Cerebellar nuclear complex (tissue), 1 donor: ENCODE results near the gene SLC12A9.

Experiments used
- DNase-seq, 2 experiments: peaks; one replicate each; lab custom pipeline; 2025; lab: John Stamatoyannopoulos, UW

SLC12A9 gene

GRCh38 chr7:100861616-100861985 is 9.1 kb downstream of the SLC12A9 start:
- no peak for DNase-seq

DNA sequence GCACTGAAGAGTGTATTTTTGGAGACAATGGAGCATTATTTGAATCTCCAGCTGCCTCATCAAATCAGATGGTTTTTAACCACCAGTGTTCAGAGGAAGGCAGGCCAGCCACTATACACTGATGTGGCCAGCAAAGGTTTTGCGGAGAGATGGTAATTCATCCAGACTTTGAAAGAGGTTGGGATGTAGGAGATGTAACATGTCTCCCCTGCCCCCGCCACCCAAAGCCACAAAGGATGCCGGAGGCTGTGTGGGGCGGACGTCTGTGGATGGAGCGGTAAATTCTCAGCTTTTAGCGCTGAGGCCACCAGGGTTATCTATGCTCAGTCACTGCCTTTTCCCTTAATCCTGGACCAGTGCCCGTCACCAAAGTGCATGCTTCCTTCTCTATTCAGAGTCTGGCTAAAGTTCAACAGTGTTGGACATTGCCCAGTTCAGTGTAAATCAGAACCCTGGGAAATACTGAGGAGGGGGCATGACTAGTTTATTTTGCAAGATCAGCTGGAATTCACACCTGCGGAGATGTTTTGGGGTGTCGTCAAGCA is 11.0 kb downstream of the SLC12A9 start:
- DNase-seq: no peak

- DNase-seq: no peak
Observed at GRCh38 chr7:100864263-100864845, 11.8 kb downstream of the SLC12A9 start.

DNA sequence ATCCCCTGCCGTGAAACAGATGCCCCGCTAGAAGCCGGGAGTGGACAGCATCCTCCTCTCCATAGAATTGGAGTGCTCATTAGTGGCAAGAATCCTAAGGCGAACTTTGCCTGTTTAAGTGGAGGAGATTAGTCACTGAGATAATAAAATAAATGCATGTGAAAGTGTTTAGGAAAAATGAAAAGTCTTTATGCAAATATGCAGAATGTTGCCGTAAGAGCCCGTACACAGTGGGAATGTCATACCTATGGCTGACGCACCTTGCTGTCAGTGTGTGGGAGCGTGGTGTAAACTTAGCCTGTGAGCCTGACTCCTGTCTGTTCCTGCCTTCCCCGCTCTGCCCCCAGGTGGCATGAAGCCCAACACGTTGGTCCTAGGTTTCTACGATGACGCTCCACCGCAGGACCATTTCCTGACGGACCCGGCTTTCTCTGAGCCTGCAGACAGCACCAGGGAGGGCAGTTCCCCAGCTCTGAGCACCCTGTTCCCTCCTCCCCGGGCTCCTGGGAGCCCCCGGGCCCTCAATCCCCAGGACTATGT is 12.9 kb downstream of the SLC12A9 start:
- DNase-seq: peak in 1 of 2 experiments; percentile 26

- DNase-seq: peak in 1 of 2 experiments; percentile 41
Observed at GRCh38 chr7:100865938-100866728, 13.6 kb downstream of the SLC12A9 start.

GRCh38 chr7:100866729-100867039 is 14.2 kb downstream of the SLC12A9 start:
- DNase-seq: no peak

DNA sequence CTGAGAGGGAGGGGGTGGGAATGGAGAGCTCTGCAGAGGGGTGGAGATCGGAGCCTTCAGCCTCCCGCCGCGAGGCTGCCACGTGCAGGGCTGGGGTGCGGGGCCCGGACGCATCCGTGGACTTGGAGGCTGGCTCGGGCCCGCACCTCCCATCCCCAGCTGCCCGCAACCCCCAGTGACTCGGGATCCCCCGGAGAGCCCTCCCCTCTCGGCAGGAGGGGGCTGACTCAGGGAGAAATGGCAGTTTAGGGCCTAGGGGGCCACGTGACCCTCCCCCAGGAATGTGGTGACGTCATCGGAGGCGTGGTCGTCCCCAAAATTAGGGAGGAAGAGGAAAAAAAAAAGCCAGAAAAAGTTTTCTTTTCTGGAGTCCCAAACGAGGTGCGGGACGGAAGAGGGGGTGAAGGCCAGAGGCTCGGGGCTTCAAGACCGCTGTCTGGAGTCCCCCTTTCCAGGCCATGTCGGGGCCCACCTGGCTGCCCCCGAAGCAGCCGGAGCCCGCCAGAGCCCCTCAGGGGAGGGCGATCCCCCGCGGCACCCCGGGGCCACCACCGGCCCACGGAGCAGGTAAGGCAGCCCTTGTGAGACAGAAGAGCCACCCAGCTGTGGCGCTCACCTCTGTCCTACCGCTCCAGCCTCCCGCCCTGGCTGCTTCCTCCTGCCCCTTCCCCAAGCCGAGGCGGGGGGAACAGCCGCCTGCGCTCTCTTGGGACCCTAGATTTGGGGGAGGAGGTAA is 14.7 kb downstream of the SLC12A9 start, which contains the start of gene TRIP6:
Gene TRIP6 (plus strand): TSS at position 348 of the 736 bp plus-strand sequence. CDS start 111 bp downstream, at position 459.
- DNase-seq: no peak

DNA sequence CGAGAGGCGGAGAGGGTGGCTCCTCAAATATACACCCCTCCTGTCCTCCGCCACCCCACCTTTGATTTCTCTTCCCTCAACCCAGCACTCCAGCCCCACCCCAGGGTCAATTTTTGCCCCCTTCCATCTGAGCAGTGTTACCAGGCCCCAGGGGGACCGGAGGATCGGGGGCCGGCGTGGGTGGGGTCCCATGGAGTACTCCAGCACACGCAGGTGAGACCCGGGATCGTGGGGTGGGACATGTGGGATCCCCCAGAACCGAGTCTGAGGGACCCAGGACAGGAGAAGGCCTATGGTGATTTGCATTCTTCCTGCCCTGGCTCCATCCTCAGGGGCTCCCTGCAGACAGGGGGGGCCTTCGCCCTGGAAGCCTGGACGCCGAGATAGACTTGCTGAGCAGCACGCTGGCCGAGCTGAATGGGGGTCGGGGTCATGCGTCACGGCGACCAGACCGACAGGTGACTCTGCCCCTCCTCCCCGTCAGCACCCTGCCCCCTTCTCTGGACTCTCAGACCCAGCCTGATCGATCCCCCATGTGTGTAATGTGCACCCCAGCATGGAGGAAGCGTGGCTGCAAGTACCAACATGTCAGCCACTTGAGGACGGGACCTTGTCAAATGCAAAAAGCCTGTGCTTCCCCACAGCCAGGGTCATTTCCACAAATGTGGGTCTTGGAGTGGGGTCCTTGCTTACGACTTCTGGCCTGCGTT is 15.4 kb downstream of the SLC12A9 start:
- no peak for DNase-seq

DNA sequence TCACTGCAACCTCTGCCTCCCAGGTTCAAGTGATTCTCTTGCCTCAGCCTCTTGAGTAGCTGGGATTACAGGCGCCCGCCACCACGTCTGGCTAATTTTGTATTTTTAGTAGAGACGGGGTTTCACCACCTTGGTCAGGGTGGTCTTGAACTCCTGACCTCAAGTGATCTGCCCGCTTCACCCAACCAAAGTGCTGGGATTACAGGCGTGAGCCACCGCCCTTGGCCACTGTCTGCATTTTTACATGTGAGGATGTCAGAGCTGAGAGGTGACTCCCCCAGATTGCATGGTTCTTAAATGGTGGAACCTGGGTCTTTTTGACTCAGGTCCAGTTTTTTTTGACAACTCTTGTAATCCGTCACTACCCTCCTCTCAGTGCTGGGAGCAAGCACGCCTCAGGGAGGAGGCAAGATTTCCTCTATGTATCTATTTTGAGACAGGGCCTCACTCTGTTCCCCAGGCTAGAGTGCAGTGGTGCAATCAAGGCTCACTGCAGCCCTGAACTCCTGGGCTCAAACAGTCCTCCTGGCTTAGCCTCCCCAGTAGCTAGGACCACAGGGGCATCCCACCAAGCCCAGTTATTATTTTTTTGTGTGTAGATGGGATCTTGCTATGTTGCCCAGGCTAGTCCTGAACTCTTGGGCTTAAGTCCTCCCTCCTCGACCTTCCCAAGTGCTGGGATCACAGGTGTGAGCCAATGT is 21.2 kb downstream of the SLC12A9 start:
- DNase-seq: no peak

DNA sequence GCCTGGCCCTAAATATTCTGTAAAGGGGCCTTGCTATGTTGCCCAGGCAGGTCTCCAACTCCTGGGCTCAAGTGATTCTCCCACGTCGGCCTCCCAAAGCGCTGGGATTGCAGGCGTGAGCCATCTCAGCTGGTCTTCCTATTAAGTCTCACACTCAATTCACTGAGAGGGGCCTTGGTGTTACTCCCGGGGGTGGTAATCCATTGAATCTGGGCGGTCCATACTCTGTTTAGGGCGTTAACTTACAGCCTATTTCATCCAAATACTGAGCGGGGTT is 21.7 kb downstream of the SLC12A9 start:
- DNase-seq: no peak

DNA sequence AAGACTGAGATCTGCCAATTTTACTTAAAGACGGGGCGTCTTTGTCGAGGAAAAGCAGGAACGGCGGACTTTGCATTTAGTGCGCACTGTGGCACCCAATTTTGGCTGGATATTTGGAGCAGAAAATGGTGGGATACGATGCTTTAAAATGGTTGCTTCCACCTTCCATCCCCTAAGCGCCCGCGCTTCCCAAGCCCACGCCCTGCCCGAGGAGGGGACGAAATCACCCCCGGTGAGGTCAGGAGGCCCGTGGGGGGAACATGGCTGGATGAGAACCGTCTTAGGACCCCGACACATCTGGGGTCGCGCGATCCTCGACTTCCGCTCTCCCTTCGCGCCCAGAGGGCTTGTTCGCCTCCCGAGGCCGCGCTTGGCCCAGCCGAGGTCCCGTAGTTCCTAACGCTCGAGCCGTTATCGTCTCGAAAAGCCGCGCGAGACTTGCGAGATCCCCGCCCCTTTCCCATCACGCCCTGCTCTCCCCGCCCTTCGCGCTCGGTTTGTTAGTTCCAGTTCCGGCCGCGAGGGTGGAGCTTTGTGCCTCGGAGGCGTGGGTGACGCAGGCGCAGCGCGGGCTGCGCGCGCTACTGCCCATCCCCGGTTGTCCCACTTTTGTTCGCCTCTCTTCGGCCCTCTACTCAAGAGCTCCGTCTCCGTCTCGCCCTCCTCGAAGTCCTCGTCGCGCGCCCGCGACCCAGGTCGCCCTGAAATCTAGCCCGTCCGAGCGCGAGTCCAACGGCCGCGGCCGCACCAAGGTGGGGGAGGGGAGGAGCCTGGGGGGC is 22.3 kb downstream of the SLC12A9 start, which contains the start of gene SRRT:
Gene SRRT (plus strand): TSS at position 527 of the 779 bp plus-strand sequence. CDS start 488 bp downstream, outside the sequence.
- DNase-seq: peak; percentile 82 to 92

DNA sequence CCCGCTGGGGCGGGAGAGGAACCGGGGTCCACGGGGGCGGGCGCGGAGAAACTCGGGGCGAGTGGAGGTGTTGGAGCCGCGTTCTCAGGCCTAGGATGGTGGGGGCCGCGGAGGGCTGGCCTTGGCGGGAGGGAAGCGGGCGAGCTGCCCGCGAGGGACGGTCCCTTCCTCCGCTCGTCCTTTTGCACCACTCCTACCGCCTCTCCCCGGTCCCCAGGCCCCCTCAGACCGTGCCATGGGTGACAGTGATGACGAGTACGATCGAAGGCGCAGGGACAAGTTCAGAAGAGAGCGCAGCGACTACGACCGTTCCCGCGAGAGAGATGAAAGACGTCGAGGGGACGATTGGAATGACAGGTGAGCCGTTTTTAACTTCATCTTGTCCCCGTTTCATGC is 22.8 kb downstream of the SLC12A9 start:
- no peak for DNase-seq

DNA sequence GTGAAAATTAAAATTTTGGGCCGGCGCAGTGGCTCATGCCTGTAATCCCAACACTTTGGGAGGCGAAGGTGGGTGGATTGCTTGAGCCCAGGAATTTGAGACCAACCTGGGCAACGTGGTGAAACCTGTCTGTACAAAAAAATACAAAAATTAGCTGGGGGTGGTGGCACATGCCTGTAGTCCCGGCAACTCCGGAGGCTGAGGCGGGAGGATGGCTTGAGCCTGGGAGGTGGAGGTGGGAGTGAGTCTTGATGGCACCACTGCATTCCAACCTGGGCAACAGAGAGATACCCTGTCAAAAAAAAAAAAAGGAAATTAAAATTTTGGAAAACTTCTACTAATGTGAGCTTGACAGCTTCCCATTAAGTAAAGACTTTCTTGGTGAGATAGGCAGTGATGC is 25.5 kb downstream of the SLC12A9 start:
- DNase-seq: no peak

- DNase-seq: no peak
Observed at GRCh38 chr7:100878685-100879084, 26.2 kb downstream of the SLC12A9 start.

- DNase-seq: no peak
Observed at GRCh38 chr7:100879685-100880261, 27.3 kb downstream of the SLC12A9 start.

DNA sequence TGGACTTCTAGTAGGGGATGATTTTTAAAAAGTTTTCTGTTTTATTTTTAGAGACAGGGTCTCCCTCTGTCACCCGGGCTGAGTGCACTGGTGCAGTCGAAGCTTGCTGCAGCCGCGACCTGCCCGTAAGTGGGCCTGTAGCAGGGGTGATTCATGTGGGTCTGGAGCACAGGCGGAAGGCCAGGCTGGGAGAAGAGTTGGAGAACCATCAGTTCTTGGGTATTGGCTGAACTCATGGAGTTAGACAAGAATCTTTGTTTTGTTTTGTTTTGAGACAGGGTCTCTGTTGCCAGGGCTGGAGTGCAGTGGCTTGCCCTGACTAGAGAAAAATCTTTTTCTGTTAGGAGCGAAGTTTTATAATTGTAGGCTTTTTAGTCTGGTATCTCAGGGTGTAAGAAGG is 28.1 kb downstream of the SLC12A9 start:
- DNase-seq: no peak

- DNase-seq: no peak
Observed at GRCh38 chr7:100881136-100881535, 28.6 kb downstream of the SLC12A9 start.

- DNase-seq: no peak
Observed at GRCh38 chr7:100882201-100882600, 29.7 kb downstream of the SLC12A9 start.

DNA sequence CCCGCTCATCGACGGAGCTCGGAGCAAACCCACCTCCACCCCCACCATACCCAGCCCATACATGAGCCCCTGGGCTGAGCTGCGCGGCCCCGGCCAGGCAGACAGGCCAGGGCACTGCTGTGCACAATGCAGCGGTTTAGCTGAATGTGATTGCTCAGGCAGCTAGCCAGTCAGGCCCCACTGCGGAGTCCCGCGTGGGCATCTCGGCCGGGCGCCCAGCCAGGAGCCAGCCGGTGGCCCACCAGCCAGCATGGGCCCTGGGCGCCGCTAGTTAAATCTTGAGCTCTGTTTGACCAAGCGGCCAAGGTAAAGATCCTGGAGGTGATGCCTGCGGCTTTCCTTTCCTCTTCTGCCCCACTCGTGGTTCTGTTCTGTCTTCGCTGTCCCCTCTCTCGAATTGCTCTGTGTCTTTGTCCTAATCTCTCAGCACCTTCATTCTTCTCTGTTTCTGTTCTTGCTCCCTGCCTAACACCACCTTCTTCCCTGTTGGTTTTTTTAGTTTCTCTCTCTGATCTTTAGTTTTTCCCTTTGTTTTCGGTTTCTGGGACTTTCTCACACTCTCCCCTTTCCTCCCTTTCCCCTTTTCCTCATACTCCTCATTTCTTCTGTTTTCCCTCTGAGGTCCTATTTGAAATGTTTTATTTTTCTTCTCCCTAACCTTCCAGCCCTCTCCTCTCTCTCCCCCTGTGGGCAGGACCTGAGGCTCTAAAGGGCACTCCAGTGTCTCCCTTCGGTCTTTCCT is 30.4 kb downstream of the SLC12A9 start:
- DNase-seq: no peak
